HCT116 (cell line): ENCODE results near the gene DHX34. TPM values are rescaled to one million over a fixed set of nuclear protein-coding genes. Genes with fewer than 3 reads are reported as not detected.

ENCODE experiments used
- ATAC-seq: fragments of 200-7000 bp; cut with Tn5 transposase; 2 replicates; pipeline ENCODE4 v1.9.1; 2020; ENCODE audit warnings: mild to moderate bottlenecking, moderate library complexity
- BruUV-seq: library from RNA; stranded (reverse); fragments of 400-500 nt; replicated peaks from 2 replicates; lab custom pipeline; 2021; lab: Mats Ljungman, UMichigan
- CTCF ChIA-PET: fragments of 300-600 bp; sonication (Branson Sonifier 250); formaldehyde crosslinking; loops from one replicate; lab custom pipeline; 2021; ENCODE audit warnings: antibody characterized with exemption; lab: Charles Lee
- POLR2A ChIA-PET: fragments of 300-600, 350-600 bp; sonication (Branson Sonifier 250); formaldehyde crosslinking; loops from one replicate; lab custom pipeline; 2021; ENCODE audit warnings: antibody characterized with exemption; lab: Charles Lee
- RAD21 ChIA-PET, 2 experiments: fragments of 300-600 bp; sonication (Branson Sonifier 250); formaldehyde crosslinking; loops; one replicate each; lab custom pipeline; 2023; ENCODE audit warnings: low total read pairs in 2 of 2; ENCODE audit not compliant: uncharacterized antibody in 2 of 2, unreplicated experiment in 2 of 2, low non-redundant PET in 1 of 2; lab: Charles Lee
- DNase-seq: peaks from one replicate; pipeline ENCODE4 v3.0.0-alpha.2; 2010; ENCODE audit warnings: low read depth, low spot score
- H2AFZ ChIP-seq: fragments of 200-600 bp; shearing (Covaris generic), sonication (generic); 2 replicates; pipeline ENCODE4 v1.6.1; 2017; ENCODE audit warnings: low read depth, mixed run types, mixed read lengths, antibody characterized with exemption, low read length; ENCODE audit not compliant: poor library complexity, severe bottlenecking
- H3K27ac ChIP-seq: 2 replicates; pipeline ENCODE4 v1.5.1; 2012; ENCODE audit warnings: low read depth, low read length
- H3K27me3 ChIP-seq: fragments of 200-600 bp; sonication (generic); 2 replicates; pipeline ENCODE4 v1.6.1; 2016; ENCODE audit warnings: mixed run types, low read length, mixed read lengths; ENCODE audit not compliant: insufficient read depth
- H3K36me3 ChIP-seq, 2 experiments: fragments of 200-500 bp in 1 of 2; fragments of 200-600 bp in 1 of 2; sonication (Bioruptor generic) in 1 of 2; sonication (generic) in 1 of 2; 2 replicates each; pipeline versions ENCODE4 v1.5.1 to v1.6.1; 2014 to 2016; ENCODE audit warnings: low read length in 2 of 2, inconsistent platforms in 1 of 2, mixed read lengths in 1 of 2, mixed run types in 1 of 2; ENCODE audit not compliant: insufficient read depth in 2 of 2, control insufficient read depth in 1 of 2
- H3K4me1 ChIP-seq, 2 experiments: fragments of 200-600 bp in 1 of 2; sonication (generic) in 1 of 2; 2 replicates each; pipeline versions ENCODE4 v1.5.1 to v1.6.1; 2012 to 2017; ENCODE audit warnings: low read length in 2 of 2, inconsistent platforms in 1 of 2, mild to moderate bottlenecking in 1 of 2, mixed read lengths in 1 of 2, mixed run types in 1 of 2, moderate library complexity in 1 of 2; ENCODE audit not compliant: insufficient read depth in 2 of 2, control insufficient read depth in 1 of 2
- H3K4me2 ChIP-seq: fragments of 200-600 bp; sonication (generic); 2 replicates; pipeline ENCODE4 v1.6.1; 2017; ENCODE audit warnings: mixed run types, low read length, mixed read lengths
- H3K4me3 ChIP-seq, 2 experiments: fragments of 200-600 bp in 1 of 2; sonication (generic) in 1 of 2; replicated peaks in 1 of 2; 2 replicates each; pipeline ENCODE4 v1.5.1; 2011 to 2016; ENCODE audit warnings: low read length in 2 of 2, control low read depth in 1 of 2, low read depth in 1 of 2, mild to moderate bottlenecking in 1 of 2, mixed read lengths in 1 of 2, mixed run types in 1 of 2
- H3K79me2 ChIP-seq: fragments of 200-600 bp; sonication (generic); 2 replicates; pipeline ENCODE4 v1.6.1; 2017; ENCODE audit warnings: mild to moderate bottlenecking, mixed run types, low read length, moderate library complexity, mixed read lengths; ENCODE audit not compliant: insufficient read depth
- H3K9ac ChIP-seq: fragments of 200-600 bp; sonication (generic); 2 replicates; pipeline ENCODE4 v1.6.1; 2016; ENCODE audit warnings: low read length, mixed read lengths
- H3K9me2 ChIP-seq: fragments of 200-600 bp; sonication (generic), shearing (Covaris generic); 2 replicates; pipeline ENCODE4 v1.6.1; 2017; ENCODE audit warnings: mixed run types, mild to moderate bottlenecking, moderate library complexity; ENCODE audit not compliant: insufficient read depth
- H3K9me3 ChIP-seq, 2 experiments: fragments of 200-500 bp in 1 of 2; fragments of 200-600 bp in 1 of 2; sonication (Bioruptor generic) in 1 of 2; sonication (generic) in 1 of 2; 2 replicates each; pipeline ENCODE4 v1.6.1; 2014 to 2017; ENCODE audit warnings: low read length in 2 of 2, mixed read lengths in 2 of 2, inconsistent platforms in 1 of 2, low read depth in 1 of 2, mild to moderate bottlenecking in 1 of 2, mixed run types in 1 of 2, moderate library complexity in 1 of 2; ENCODE audit not compliant: control insufficient read depth in 1 of 2, insufficient read depth in 1 of 2
- H4K20me1 ChIP-seq: fragments of 200-600 bp; sonication (generic), shearing (Covaris generic); 2 replicates; pipeline ENCODE4 v1.6.1; 2017; ENCODE audit warnings: mixed run types, mild to moderate bottlenecking, moderate library complexity; ENCODE audit not compliant: insufficient read depth
- CBX3 ChIP-seq: IDR thresholded peaks from 2 replicates; pipeline ENCODE4 v1.6.1; 2012; ENCODE audit warnings: low read depth
- EZH2phosphoT487 ChIP-seq: fragments of 200-600 bp; IDR thresholded peaks from 2 replicates; pipeline ENCODE4 v1.6.1; 2018; ENCODE audit warnings: antibody characterized with exemption, borderline replicate concordance
- FOSL1 ChIP-seq: IDR thresholded peaks from 2 replicates; pipeline ENCODE4 v1.6.1; 2012; ENCODE audit warnings: low read depth
- POLR2A ChIP-seq: IDR thresholded peaks from 2 replicates; pipeline ENCODE4 v1.7.0; 2011; ENCODE audit warnings: borderline replicate concordance; ENCODE audit not compliant: insufficient read depth, insufficient read length; ENCODE audit errors: extremely low read depth
- POLR2AphosphoS5 ChIP-seq: IDR thresholded peaks from 2 replicates; pipeline ENCODE4 v1.6.1; 2011; ENCODE audit warnings: mild to moderate bottlenecking, low read depth, low read length, moderate library complexity
- RAD21 ChIP-seq: IDR thresholded peaks from 2 replicates; pipeline ENCODE4 v1.6.1; 2012; ENCODE audit warnings: low read depth, mild to moderate bottlenecking
- REST ChIP-seq: IDR thresholded peaks from 2 replicates; pipeline ENCODE4 v1.6.1; 2012; ENCODE audit warnings: low read depth
- SP1 ChIP-seq: IDR thresholded peaks from 2 replicates; pipeline ENCODE4 v1.6.1; 2012; ENCODE audit warnings: low read depth
- SRF ChIP-seq: IDR thresholded peaks from 2 replicates; pipeline ENCODE4 v1.6.1; 2012; ENCODE audit warnings: low read depth
- YY1 ChIP-seq: IDR thresholded peaks from 2 replicates; pipeline ENCODE4 v1.6.1; 2011; ENCODE audit warnings: low read length, low read depth, moderate library complexity, mild to moderate bottlenecking; ENCODE audit not compliant: insufficient replicate concordance; ENCODE audit errors: extremely low read depth
- intact Hi-C: fragments of 100-400 bp; cut with micrococcal nuclease; formaldehyde crosslinking; loops from 2 replicates; pipeline ENCODE4 v1.10.0; 2022
- total RNA-seq: library from RNA; stranded (reverse); gene quantifications from one replicate; pipeline ENCODE4 v1.2.1, GENCODE V29; 2021; ENCODE audit not compliant: unreplicated experiment
- TF ChIP-seq, protein P1 (sequence below): IDR thresholded peaks from 2 replicates; pipeline ENCODE4 v1.6.1; 2012
- TF ChIP-seq, protein P2 (sequence below): IDR thresholded peaks from 2 replicates; pipeline ENCODE4 v1.6.1; 2011; ENCODE audit warnings: mild to moderate bottlenecking, low read length, moderate library complexity; ENCODE audit not compliant: insufficient replicate concordance; ENCODE audit errors: extremely low read depth
- TF ChIP-seq, protein P3 (sequence below), 3 experiments: fragments of 200-600 bp in 1 of 3; sonication (generic) in 1 of 3; IDR thresholded peaks in 2 of 3; conservative IDR thresholded peaks in 1 of 3; 2 replicates each; pipeline ENCODE4 v1.5.1; 2012 to 2017; ENCODE audit warnings: low read depth in 2 of 3, low read length in 2 of 3, antibody characterized with exemption in 1 of 3, borderline replicate concordance in 1 of 3, control low read depth in 1 of 3, mild to moderate bottlenecking in 1 of 3, mixed read lengths in 1 of 3, mixed run types in 1 of 3, moderate library complexity in 1 of 3; ENCODE audit not compliant: insufficient read depth in 1 of 3
- TF ChIP-seq, protein P4 (sequence below): IDR thresholded peaks from 2 replicates; pipeline ENCODE4 v1.6.1; 2012

Gene DHX34
- total RNA-seq, 1 experiment from 2014 or later, result 30.5 TPM

DNA sequence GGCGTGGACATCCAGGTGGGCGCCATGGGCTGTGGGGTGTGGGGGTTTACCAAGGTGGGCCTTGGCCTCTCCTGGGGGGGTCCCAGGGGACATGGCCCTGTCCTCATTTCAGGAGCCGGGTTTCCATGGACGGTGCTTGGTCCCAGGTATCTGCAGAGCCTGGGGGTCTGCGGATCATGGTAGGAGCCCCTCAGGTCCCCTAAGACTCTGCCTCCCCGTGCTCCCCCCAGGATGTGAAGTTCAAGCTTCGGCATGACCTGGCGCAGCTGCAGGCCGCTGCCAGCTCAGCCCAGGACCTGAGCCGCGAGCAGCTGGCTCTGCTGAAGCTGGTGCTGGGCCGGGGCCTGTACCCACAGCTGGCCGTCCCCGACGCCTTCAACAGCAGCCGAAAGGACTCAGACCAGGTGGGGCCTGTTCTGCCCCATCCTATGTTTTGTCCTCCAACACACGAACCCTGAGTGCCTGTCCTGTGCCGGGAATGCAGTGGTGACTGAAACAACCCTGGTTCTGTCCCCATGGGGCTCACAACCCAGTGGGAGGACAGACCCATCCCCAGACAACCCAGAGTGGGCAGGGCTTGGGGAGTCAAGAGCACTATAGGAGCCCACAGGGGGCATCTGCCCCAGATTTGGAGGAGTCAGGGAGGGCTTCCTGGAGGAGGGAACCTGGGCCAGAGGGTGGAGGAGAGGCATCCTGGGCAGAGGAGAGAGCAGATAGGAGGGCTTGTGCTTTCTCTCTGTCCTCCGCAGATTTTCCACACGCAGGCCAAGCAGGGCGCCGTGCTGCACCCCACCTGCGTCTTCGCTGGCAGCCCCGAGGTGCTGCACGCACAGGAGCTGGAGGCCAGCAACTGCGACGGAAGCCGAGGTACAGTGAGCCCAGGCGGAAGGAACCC is 26.8 kb downstream of the DHX34 start (continued):
- TF ChIP-seq, protein P1, sequence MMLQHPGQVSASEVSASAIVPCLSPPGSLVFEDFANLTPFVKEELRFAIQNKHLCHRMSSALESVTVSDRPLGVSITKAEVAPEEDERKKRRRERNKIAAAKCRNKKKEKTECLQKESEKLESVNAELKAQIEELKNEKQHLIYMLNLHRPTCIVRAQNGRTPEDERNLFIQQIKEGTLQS, result no peak
- TF ChIP-seq POLR2A (no peak), YY1 (no peak)

GRCh38 chr19:47376589-47377144 is 27.6 kb downstream of the DHX34 start:
- no peaks in the 10 kb centered on the region for H3K27me3 ChIP-seq
- RAD21 ChIA-PET, result no interaction called here
- no peak for DNase-seq
- H3K4me1 ChIP-seq, result no peaks in the 10 kb centered on the region
- H4K20me1 ChIP-seq, result no peaks in the 10 kb centered on the region
- H3K36me3 ChIP-seq, result peaks cover 17 to 52% of the 10 kb centered on the region in 2 experiments; a peak in 3 of 4 replicates
- H3K9me3 ChIP-seq, result no peaks in the 10 kb centered on the region
- H3K9me2 ChIP-seq, result no peaks in the 10 kb centered on the region
- no peaks in the 10 kb centered on the region for H3K79me2 ChIP-seq
- no peak overlapping the region for H3K4me3 ChIP-seq
- H3K27ac ChIP-seq, result no peak overlapping the region
- POLR2A ChIA-PET, result interaction anchor here (0.5 kb wide), 1 partner anchor 1416 kb away, joined by 4 read pairs; no protein-coding TSS in a partner anchor
- intact Hi-C loops, result no loop called here
- BruUV-seq, result no TSS peak
- H3K4me2 ChIP-seq, result no peak overlapping the region
- H3K9ac ChIP-seq, result no peak overlapping the region
- H2AFZ ChIP-seq, result no peak overlapping the region
- CTCF ChIA-PET, result no interaction called here
- ATAC-seq, result no peak
- TF ChIP-seq CBX3 (no peak), RAD21 (no peak), FOSL1 (no peak), POLR2AphosphoS5 (no peak), SRF (no peak), REST (no peak), EZH2phosphoT487 (no peak), SP1 (no peak)
- TF ChIP-seq, protein P2, sequence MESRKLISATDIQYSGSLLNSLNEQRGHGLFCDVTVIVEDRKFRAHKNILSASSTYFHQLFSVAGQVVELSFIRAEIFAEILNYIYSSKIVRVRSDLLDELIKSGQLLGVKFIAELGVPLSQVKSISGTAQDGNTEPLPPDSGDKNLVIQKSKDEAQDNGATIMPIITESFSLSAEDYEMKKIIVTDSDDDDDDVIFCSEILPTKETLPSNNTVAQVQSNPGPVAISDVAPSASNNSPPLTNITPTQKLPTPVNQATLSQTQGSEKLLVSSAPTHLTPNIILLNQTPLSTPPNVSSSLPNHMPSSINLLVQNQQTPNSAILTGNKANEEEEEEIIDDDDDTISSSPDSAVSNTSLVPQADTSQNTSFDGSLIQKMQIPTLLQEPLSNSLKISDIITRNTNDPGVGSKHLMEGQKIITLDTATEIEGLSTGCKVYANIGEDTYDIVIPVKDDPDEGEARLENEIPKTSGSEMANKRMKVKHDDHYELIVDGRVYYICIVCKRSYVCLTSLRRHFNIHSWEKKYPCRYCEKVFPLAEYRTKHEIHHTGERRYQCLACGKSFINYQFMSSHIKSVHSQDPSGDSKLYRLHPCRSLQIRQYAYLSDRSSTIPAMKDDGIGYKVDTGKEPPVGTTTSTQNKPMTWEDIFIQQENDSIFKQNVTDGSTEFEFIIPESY, result no peak
- TF ChIP-seq, protein P3, sequence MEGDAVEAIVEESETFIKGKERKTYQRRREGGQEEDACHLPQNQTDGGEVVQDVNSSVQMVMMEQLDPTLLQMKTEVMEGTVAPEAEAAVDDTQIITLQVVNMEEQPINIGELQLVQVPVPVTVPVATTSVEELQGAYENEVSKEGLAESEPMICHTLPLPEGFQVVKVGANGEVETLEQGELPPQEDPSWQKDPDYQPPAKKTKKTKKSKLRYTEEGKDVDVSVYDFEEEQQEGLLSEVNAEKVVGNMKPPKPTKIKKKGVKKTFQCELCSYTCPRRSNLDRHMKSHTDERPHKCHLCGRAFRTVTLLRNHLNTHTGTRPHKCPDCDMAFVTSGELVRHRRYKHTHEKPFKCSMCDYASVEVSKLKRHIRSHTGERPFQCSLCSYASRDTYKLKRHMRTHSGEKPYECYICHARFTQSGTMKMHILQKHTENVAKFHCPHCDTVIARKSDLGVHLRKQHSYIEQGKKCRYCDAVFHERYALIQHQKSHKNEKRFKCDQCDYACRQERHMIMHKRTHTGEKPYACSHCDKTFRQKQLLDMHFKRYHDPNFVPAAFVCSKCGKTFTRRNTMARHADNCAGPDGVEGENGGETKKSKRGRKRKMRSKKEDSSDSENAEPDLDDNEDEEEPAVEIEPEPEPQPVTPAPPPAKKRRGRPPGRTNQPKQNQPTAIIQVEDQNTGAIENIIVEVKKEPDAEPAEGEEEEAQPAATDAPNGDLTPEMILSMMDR (IDR thresholded peaks at IDR 0.05 in 2 of 3, conservative IDR thresholded peaks at IDR 0.05 in 1 of 3; ENCODE audit: borderline replicate concordance in 1 of 3, insufficient read depth in 1 of 3, low read depth in 2 of 3, low read length in 2 of 3), result no peak
- TF ChIP-seq, protein P1, result no peak
- TF ChIP-seq, protein P4, sequence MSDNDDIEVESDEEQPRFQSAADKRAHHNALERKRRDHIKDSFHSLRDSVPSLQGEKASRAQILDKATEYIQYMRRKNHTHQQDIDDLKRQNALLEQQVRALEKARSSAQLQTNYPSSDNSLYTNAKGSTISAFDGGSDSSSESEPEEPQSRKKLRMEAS, result no peak
